Fibroblast of mammary gland (primary cell): ENCODE data around the gene RPLP1.

Experiments
- DNase-seq: peaks from one replicate; pipeline ENCODE4 v3.0.0-alpha.2; 2010; ENCODE audit warnings: low read depth
- H3K4me3 ChIP-seq: 2 replicates; pipeline ENCODE4 v1.5.1; 2011; ENCODE audit warnings: low read depth, mild to moderate bottlenecking, low read length, moderate library complexity; ENCODE audit not compliant: control insufficient read depth
- CTCF ChIP-seq: conservative IDR thresholded peaks from 2 replicates; pipeline ENCODE4 v1.5.1; 2011; ENCODE audit warnings: low read depth, low read length, inconsistent platforms; ENCODE audit not compliant: control insufficient read depth, insufficient read depth

The RPLP1 gene

DNA sequence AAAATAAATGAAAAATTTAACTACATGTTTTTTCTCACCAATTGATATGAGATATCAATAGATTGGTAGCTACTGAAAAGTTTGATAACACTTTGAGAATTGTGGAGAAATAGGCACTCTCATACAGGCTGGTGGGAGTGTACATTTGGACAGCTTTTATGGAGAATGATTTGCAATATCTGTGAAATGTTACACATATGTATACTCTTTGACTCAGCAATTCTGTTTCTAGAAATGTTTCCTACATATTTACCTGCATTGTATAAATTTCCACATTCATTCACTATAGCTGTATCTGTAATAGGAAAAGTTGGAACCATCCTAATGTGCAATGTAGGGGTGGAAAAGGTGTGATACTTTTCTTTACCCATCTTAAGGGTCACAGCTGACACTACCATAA is 40.3 kb upstream of the RPLP1 start:
- H3K4me3 ChIP-seq, result no peak overlapping the region
- TF ChIP-seq CTCF, result no peak
- DNase-seq, result no peak

DNA sequence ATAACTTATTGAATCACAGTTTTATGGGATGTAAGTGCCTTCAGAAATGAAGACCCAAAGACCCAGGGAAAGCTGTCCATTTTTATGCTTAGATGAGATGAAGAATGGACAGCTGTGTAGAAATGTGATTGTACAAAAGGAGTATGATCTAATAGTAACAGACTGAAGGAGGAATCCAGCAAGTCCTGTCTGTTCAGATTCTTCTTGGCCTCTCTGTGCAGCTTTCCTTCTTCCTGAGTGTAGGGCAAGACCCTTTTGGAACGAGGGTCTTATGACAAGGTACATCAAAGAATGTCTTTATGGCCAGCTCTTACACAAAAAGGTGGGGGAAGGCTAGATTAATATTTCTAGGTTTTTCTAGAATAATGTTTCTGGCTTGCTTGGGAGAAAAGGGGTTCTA is 39.9 kb upstream of the RPLP1 start:
- DNase-seq, result no peak
- H3K4me3 ChIP-seq, result no peak overlapping the region
- no peak for TF ChIP-seq CTCF

DNA sequence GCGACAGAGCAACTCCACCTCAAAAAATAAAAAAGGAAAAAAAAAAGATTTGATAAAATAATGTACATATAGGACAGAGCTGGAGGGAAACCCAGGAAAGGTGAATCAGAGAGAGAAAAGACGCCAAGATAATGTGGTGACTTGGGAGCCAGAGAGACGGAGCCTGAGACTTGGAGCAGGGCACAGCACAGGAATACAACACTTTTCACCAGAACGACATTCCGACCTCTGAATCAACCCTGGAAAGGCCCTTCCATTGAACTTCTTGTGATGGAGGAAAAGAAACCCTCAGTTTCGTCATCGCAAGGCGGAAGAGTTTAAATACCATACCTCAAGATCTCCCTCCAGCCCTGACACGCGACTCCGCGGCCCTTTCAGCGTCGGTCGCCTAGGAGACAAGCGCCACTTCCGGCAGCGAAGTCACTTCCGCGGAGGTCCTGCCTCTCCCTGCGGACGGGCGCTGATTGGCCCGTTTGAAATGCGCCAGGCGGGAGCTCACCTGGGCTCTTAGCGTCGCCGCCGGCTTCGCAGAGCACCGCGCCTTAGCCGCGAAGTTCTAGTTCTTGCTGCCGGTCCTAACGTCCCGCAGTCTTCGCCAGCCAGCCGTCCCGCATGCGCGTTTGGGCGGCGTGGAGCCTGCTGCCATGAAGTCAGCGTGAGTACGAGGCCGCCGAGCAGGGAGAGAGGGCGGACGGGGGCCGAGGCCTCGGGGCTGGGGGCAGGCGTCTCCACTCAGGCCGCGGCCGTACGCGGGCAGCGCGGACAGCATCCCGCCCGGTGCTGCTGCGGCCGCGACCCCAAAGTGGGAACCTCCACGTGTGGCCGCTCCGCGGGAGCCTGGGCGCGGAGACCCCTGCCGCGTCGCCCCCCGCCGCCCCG is 38.6 kb upstream of the RPLP1 start, which contains the start of gene KIF23:
KIF23 (plus strand) TSS at position 528 of the 879 bp plus-strand sequence; CDS start at position 645, 117 bp downstream.
- peak within 1 kb of the TSS; percentile 84 for H3K4me3 ChIP-seq
- peak; percentile 85 for DNase-seq
- TF ChIP-seq CTCF, result no peak

DNA sequence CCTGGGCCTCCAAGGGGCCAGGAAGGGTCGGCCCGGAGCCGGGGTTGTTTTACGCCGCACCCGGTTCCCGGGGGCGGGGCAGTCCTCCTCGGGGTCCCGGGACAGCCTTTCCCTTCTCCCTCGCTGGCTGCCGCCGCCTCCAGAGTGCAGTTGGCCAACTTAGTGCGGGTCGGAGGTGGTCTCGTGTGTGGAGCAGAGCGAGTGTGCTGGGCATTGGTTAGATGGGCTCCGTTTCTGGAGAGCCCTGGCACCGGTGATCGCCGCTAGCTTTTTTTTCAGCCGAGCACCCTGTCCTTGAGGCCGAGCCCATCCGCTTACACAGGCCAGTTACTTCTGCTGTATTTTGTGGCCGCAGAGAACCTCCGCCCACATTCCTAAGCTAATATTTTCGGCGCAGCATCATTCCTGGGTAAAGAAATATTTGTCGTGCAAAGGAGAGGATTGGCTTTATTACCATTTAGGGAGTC is 37.9 kb upstream of the RPLP1 start:
- H3K4me3 ChIP-seq, result peak overlapping the region; percentile 84
- DNase-seq, result peak; percentile 79
- no peak for TF ChIP-seq CTCF

DNA sequence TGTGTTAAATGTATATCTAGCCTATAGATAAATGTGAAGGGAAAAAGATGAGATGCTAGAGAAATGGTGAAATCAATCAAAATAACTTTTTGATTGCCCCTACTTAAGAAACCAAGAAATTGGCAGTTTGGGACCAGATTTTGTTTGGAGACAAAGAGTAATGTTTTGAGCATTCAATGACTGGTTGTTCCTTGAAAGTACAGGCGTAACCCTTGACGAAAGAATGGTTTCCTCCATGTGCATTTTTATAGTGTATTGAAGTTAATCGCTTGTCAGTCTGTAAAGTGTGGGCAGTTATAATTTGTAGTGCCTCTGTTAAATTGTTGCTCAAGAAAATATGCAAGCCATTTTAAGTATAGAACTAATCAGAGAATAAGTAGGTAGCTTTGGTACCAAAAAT is 37.2 kb upstream of the RPLP1 start:
- no peak for TF ChIP-seq CTCF
- peak overlapping the region; percentile 84 for H3K4me3 ChIP-seq

DNA sequence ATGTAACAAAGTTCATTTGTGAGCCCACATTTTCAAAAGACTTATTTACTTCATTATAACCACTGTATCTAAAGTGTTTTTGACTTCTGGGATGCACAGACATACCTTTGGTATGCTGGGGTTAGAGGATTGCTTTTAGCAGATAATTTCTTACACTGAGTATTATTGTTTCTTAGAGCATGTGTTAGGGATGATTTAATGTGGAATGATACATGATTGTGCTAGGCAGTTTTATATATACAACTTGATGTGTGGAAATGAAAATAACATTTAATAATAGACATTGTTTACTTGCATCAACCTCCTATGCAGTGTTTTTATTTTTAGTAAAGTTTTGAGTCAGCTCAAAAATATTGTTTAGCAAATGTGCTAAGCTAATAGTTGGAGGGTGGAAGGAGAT is 35.0 kb upstream of the RPLP1 start:
- H3K4me3 ChIP-seq, result no peak overlapping the region
- no peak for TF ChIP-seq CTCF
- no peak for DNase-seq

More for the DNA sequence above, 37.2 kb upstream of the RPLP1 start:
- no peak for DNase-seq

DNA sequence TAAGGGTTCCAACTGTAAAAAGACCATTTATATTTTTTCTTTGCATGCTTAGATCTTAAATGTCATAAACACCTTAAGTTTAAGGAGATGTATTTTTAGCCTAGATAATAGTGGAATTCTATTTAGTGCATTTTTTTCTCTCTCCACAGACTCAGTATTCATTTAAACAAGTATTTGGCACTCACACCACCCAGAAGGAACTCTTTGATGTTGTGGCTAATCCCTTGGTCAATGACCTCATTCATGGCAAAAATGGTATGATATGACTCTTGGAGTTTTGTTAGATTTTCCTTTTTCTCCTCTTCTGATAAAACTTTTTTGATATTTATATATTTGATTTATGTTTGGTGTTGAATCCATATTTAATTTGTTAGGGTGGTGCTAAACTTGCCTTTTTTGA is 31.1 kb upstream of the RPLP1 start:
- no peak for DNase-seq
- no peak overlapping the region for H3K4me3 ChIP-seq
- no peak for TF ChIP-seq CTCF
